Endothelial cell of umbilical vein (primary cell): ENCODE results near the gene GEMIN4. TPM values are rescaled to one million over a fixed set of nuclear protein-coding genes. Genes with fewer than 3 reads are reported as not detected.
"Not testable (repeated sequence)": the region's sequence is repeated elsewhere in the genome, so short reads cannot be mapped to it uniquely, and the experiment has no call there.

Source experiments
- BruUV-seq: library from RNA; stranded (reverse); fragments of 400-500 nt; replicated peaks from 2 replicates; lab custom pipeline; 2021; lab: Mats Ljungman, UMichigan
- CTCF ChIA-PET: fragments of 300-600, 350-600 bp; sonication (Branson Sonifier 250); formaldehyde crosslinking; loops from one replicate; lab custom pipeline; 2021; ENCODE audit warnings: antibody characterized with exemption, inconsistent platforms; lab: Charles Lee
- POLR2A ChIA-PET: fragments of 300-600, 350-600 bp; sonication (Branson Sonifier 250); formaldehyde crosslinking; loops from one replicate; lab custom pipeline; 2021; ENCODE audit warnings: antibody characterized with exemption, inconsistent platforms; lab: Charles Lee
- DNase-seq: peaks from one replicate; pipeline ENCODE4 v3.0.0-alpha.2; 2011; ENCODE audit warnings: low read depth, low spot score
- FAIRE-seq: peaks from 2 replicates; lab custom pipeline; 2011; peaks lifted over from hg19 to GRCh38; lab: Jason Lieb, UNC
- H2AFZ ChIP-seq: 2 replicates; pipeline ENCODE4 v1.6.0; 2012; ENCODE audit warnings: low read depth, low read length, control low read depth, inconsistent platforms
- H3K27ac ChIP-seq: 2 replicates; pipeline ENCODE4 v1.5.1; 2011; ENCODE audit warnings: low read depth, mild to moderate bottlenecking, control low read depth, low read length, moderate library complexity; ENCODE audit not compliant: insufficient read depth
- H3K27me3 ChIP-seq, 2 experiments: 2 replicates each; pipeline versions ENCODE4 v1.6.0 to v1.6.1; 2011; ENCODE audit warnings: low read length in 2 of 2, mixed read lengths in 1 of 2; ENCODE audit not compliant: control insufficient read depth in 2 of 2, insufficient read depth in 2 of 2
- H3K36me3 ChIP-seq, 2 experiments: 2 replicates in 1 of 2; 3 replicates in 1 of 2; pipeline ENCODE4 v1.5.1; 2011; ENCODE audit warnings: low read length in 2 of 2, mild to moderate bottlenecking in 1 of 2, moderate library complexity in 1 of 2; ENCODE audit not compliant: control insufficient read depth in 2 of 2, insufficient read depth in 2 of 2; ENCODE audit errors: extremely low read depth in 1 of 2
- H3K4me1 ChIP-seq: 3 replicates; pipeline ENCODE4 v1.5.1; 2011; ENCODE audit warnings: mild to moderate bottlenecking, low read length; ENCODE audit not compliant: control insufficient read depth, insufficient read depth; ENCODE audit errors: extremely low read depth
- H3K4me2 ChIP-seq: 2 replicates; pipeline ENCODE4 v1.6.1; 2011; ENCODE audit warnings: low read length, control low read depth, mixed read lengths; ENCODE audit not compliant: insufficient read depth
- H3K4me3 ChIP-seq, 3 experiments: fragments of 200-600 bp in 1 of 3; sonication (generic), shearing (Covaris generic) in 1 of 3; replicated peaks in 1 of 3; 2 replicates each; pipeline ENCODE4 v1.5.1; 2011 to 2016; ENCODE audit warnings: control low read depth in 3 of 3, low read length in 3 of 3, mild to moderate bottlenecking in 2 of 3, inconsistent platforms in 1 of 3, low read depth in 1 of 3, moderate library complexity in 1 of 3; ENCODE audit not compliant: insufficient read depth in 1 of 3
- H3K79me2 ChIP-seq: 2 replicates; pipeline ENCODE4 v1.6.0; 2012; ENCODE audit warnings: low read length, inconsistent platforms; ENCODE audit not compliant: control insufficient read depth, insufficient read depth
- H3K9ac ChIP-seq: replicated peaks from 2 replicates; pipeline ENCODE3; 2011; ENCODE audit warnings: low read length, control low read depth; ENCODE audit not compliant: insufficient read depth; ENCODE audit errors: extremely low read depth
- H3K9me1 ChIP-seq: replicated peaks from 3 replicates; pipeline ENCODE4 v1.6.0; 2011; ENCODE audit warnings: mild to moderate bottlenecking, low read length; ENCODE audit not compliant: control insufficient read depth, insufficient read depth; ENCODE audit errors: extremely low read depth
- H3K9me3 ChIP-seq: replicated peaks from 2 replicates; pipeline ENCODE4 v1.5.1; 2012; ENCODE audit warnings: low read length, inconsistent platforms; ENCODE audit not compliant: control insufficient read depth, insufficient read depth
- H4K20me1 ChIP-seq: replicated peaks from 2 replicates; pipeline ENCODE3; 2011; ENCODE audit warnings: mild to moderate bottlenecking, low read length; ENCODE audit not compliant: control insufficient read depth, insufficient read depth; ENCODE audit errors: extremely low read depth
- CTCF ChIP-seq, 2 donors: IDR thresholded peaks; 1 replicate in 1 of 2; 2 replicates in 1 of 2; pipeline ENCODE4 v1.5.1; 2011; ENCODE audit warnings: low read length in 2 of 2, mild to moderate bottlenecking in 2 of 2, moderate library complexity in 2 of 2, control low read depth in 1 of 2, inconsistent platforms in 1 of 2, low read depth in 1 of 2; ENCODE audit not compliant: insufficient read depth in 1 of 2; ENCODE audit errors: extremely low read depth in 1 of 2
- GATA2 ChIP-seq: IDR thresholded peaks from 2 replicates; pipeline ENCODE4 v1.7.0; 2011; ENCODE audit warnings: low read depth, mild to moderate bottlenecking, moderate library complexity, mixed read lengths, low read length; ENCODE audit not compliant: insufficient read length, insufficient read depth
- MAX ChIP-seq: IDR thresholded peaks from 2 replicates; pipeline ENCODE4 v1.6.1; 2011; ENCODE audit not compliant: insufficient read depth, insufficient read length
- dilution Hi-C: fragments of 300-500 bp; cut with MboI; formaldehyde crosslinking; loops from one replicate; pipeline ENCODE4 v1.15.0; 2019; ENCODE audit warnings: low sequenced_read_pairs; ENCODE audit not compliant: extremely low pct_ligation_motif_present
- intact Hi-C: fragments of 100-400 bp; cut with micrococcal nuclease; formaldehyde crosslinking; loops from one replicate; pipeline ENCODE4 v1.10.0; 2022
- polyA plus RNA-seq, 4 experiments: library from polyadenylated mRNA; depleted of rRNA in 3 of 4; stranded (reverse) in 3 of 4; unstranded in 1 of 4; fragments of >200 nt; gene quantifications; 2 replicates each; pipeline versions ENCODE4 v1.2.1 to v1.2.3, GENCODE V29; 2011 to 2012; ENCODE audit warnings: missing spikeins in 1 of 4
- total RNA-seq: library from RNA; stranded (reverse); gene quantifications from 2 replicates; pipeline ENCODE4 v1.2.3, GENCODE V29; 2021

Gene GEMIN4
- total and polyA plus RNA-seq, 2 donors (not counting 3 experiments of a cell fraction or from before 2014, with no cell fraction given), result 23.5 to 29.9 TPM

- H3K79me2 ChIP-seq, result peaks cover 50% of the 10 kb centered on the region
- peak overlapping the region; percentile 70 for H2AFZ ChIP-seq
- dilution Hi-C loops (no loop called here), intact Hi-C loops (loop anchor here (1.0 kb wide), 4 partner anchors 18 to 230 kb away; partner anchors contain the start of genes GLOD4, MRM3 and VPS53)
- peak; percentile 62 for FAIRE-seq
- POLR2A ChIA-PET, result no interaction called here
- peak overlapping the region; percentile 64 for H3K4me2 ChIP-seq
- peak overlapping the region; percentile 34 to 82 (median 78) for H3K4me3 ChIP-seq
- H3K4me1 ChIP-seq, result peaks cover 15% of the 10 kb centered on the region
- H3K9me1 ChIP-seq, result no peaks in the 10 kb centered on the region
- peak overlapping the region; percentile 75 for H3K9ac ChIP-seq
- TSS peak; percentile 40 for BruUV-seq
- peak; percentile 39 for DNase-seq
- H3K27ac ChIP-seq, result peak overlapping the region; percentile 30
- no peaks in the 10 kb centered on the region for H4K20me1 ChIP-seq
- peak; percentile 63 for TF ChIP-seq MAX
- TF ChIP-seq GATA2, result no peak
- CTCF ChIA-PET, result interaction anchor here (1.2 to 3.2 kb wide), 4 partner anchors 51 to 339 kb away, joined by 3 to 18 read pairs (median 7); partner anchors contain the start of gene TIMM22
- no peaks in the 10 kb centered on the region for H3K9me3 ChIP-seq
- peaks cover 9 to 13% of the 10 kb centered on the region in 2 experiments for H3K36me3 ChIP-seq
- H3K27me3 ChIP-seq, result no peaks in the 10 kb centered on the region
Measured at GRCh38 chr17:751269-752001, 629 bp downstream of the GEMIN4 start.

- Histone ChIP-seq H3K79me2 (peaks cover 54% of the 10 kb centered on the region), H3K9me1 (no peaks in the 10 kb centered on the region), H3K4me1 (peaks cover 9% of the 10 kb centered on the region), H3K9me3 (no peaks in the 10 kb centered on the region), H3K27me3 (no peaks in the 10 kb centered on the region), H3K27ac (no peak overlapping the region), H2AFZ (no peak overlapping the region), H4K20me1 (no peaks in the 10 kb centered on the region), H3K4me3 (peak overlapping the region in 1 of 3 experiments; percentile 78), H3K4me2 (peak overlapping the region; percentile 64), H3K36me3 (peaks cover 9 to 21% of the 10 kb centered on the region in 2 experiments), H3K9ac (no peak overlapping the region)
- ChIA-PET CTCF (interaction anchor here (0.8 to 2.6 kb wide), 5 partner anchors 50 to 339 kb away, joined by 3 to 18 read pairs (median 5); partner anchors contain the start of gene TIMM22), POLR2A (no interaction called here)
- intact Hi-C loops, result no loop called here
- TF ChIP-seq CTCF (IDR thresholded peaks at IDR 0.05; ENCODE audit: extremely low read depth in 1 of 2, insufficient read depth in 1 of 2, low read depth in 1 of 2, low read length in 2 of 2), result no peak
- no TSS peak for BruUV-seq
- DNase-seq, result no peak
- dilution Hi-C loops, result no loop called here
- FAIRE-seq, result no peak
Measured at GRCh38 chr17:750431-751037, 1.5 kb downstream of the GEMIN4 start.

GRCh38 chr17:749359-749758 lies 2.7 kb downstream of the GEMIN4 start:
- H3K4me2 ChIP-seq, H3K4me1 ChIP-seq, H3K27ac ChIP-seq, H3K4me3 ChIP-seq, H3K9me1 ChIP-seq, BruUV-seq, H3K9me3 ChIP-seq, FAIRE-seq, H2AFZ ChIP-seq, H4K20me1 ChIP-seq, DNase-seq, H3K9ac ChIP-seq, H3K27me3 ChIP-seq, intact Hi-C loops, dilution Hi-C loops, POLR2A ChIA-PET: not testable (repeated sequence)
- CTCF ChIA-PET, result interaction anchor here (1.4 kb wide), 1 partner anchor 337 kb away, joined by 9 read pairs; no protein-coding TSS in a partner anchor
- peaks cover 13 to 29% of the 10 kb centered on the region in 2 experiments for H3K36me3 ChIP-seq
- H3K79me2 ChIP-seq, result peaks cover 65% of the 10 kb centered on the region
